ENCODE measurements around the gene SLIT1. TPM values are rescaled to one million over a fixed set of nuclear protein-coding genes. Genes with fewer than 3 reads are reported as not detected.

The SLIT1 gene
- total RNA-seq, 1 experiment from 2014 or later, result not detected

DNA sequence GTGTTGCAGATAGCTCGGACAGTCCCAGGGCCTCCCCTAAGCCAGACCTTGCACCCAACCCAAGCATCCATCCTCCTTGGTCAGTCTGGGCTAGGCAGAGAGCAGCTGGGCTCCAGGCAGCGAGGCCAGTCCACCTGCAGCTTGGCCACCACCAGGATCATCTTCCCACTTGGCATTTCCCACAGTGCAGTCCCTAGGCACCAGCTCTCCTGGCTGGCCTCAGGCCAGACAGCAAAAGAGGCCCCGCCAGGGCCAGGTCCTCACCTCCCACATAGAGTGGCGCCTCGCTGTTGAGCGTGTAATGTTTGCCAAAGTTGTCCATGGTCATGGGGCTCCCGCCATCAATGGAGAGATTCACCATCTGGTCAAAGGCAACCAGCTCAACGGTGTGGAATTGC lies 182.0 kb downstream of the SLIT1 start:
- Mint-ChIP-seq H3K4me1 (ENCODE audit: insufficient read depth, unreplicated experiment) (no peaks in the 10 kb centered on the region), H3K4me3 (ENCODE audit: unreplicated experiment) (no peak overlapping the region), H3K36me3 (ENCODE audit: insufficient read depth, unreplicated experiment) (no peaks in the 10 kb centered on the region), H3K27me3 (ENCODE audit: insufficient read depth, unreplicated experiment) (no peaks in the 10 kb centered on the region), H3K27ac (ENCODE audit: low read depth, unreplicated experiment) (no peak overlapping the region), H3K9me3 (ENCODE audit: unreplicated experiment) (no peaks in the 10 kb centered on the region)
- POLR2A ChIA-PET, result interaction anchor here (0.6 kb wide), 2 partner anchors 184 to 1040 kb away, joined by 3 to 4 read pairs; no protein-coding TSS in a partner anchor
- CTCF ChIA-PET, result interaction anchor here (0.5 to 1.3 kb wide), 7 partner anchors 12 to 605 kb away, joined by 3 to 6 read pairs (median 3); no protein-coding TSS in a partner anchor
- TF ChIP-seq CTCF (IDR thresholded peaks at IDR 0.05; ENCODE audit: unreplicated experiment), result no peak
- BruUV-seq (replicated peaks), result no TSS peak
- DNase-seq (ENCODE audit: unreplicated experiment), result no peak
- intact Hi-C loops (cut with micrococcal nuclease), result no loop called here

DNA sequence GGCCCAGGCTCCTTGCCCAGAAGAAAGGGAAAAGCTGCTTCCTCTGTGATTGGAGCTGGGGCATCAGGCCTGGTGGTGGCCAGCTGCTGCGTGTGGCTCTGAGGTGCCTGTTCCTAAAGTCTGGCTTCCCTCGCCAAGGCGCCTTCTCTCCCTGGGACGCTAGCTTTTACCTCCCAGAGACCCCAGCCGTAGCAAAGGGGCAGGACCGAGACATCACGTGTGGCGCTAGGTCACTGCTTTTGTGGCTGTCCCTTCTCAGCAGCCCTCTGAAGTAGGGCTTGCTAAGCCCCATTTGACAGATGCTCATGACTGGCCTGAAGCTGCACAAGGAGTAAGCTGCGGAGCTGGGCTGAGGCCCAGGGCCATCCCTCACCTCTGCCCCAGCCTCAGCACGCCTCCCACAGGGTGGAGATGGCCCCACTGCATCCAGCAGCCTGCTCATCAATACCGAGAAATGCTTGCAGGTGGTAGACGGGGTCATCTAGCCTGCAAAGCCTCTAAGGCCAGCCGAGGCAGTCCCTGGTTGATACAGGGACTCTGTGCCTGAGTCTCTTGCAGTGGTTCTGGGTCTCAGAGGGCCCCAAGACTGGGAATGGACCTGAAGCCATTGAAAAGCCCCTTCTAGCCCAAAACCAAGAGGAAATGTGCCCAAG lies 182.5 kb downstream of the SLIT1 start:
- ChIA-PET POLR2A (interaction anchor here (0.6 kb wide), 1 partner anchor 1040 kb away, joined by 3 read pairs; no protein-coding TSS in a partner anchor), CTCF (interaction anchor here (1.1 to 1.3 kb wide), 4 partner anchors 13 to 70 kb away, joined by 3 to 6 read pairs (median 4); no protein-coding TSS in a partner anchor)
- no peaks in the 10 kb centered on the region for H3K4me1 Mint-ChIP-seq (ENCODE audit: insufficient read depth, unreplicated experiment)
- TF ChIP-seq CTCF (IDR thresholded peaks at IDR 0.05; ENCODE audit: unreplicated experiment), result no peak
- H3K4me3 Mint-ChIP-seq (ENCODE audit: unreplicated experiment), result no peak overlapping the region
- intact Hi-C loops (cut with micrococcal nuclease), result no loop called here
- no TSS peak for BruUV-seq (replicated peaks)
- H3K9me3 Mint-ChIP-seq (ENCODE audit: unreplicated experiment), result no peaks in the 10 kb centered on the region
- no peak for DNase-seq (ENCODE audit: unreplicated experiment)
- no peak overlapping the region for H3K27ac Mint-ChIP-seq (ENCODE audit: low read depth, unreplicated experiment)
- no peaks in the 10 kb centered on the region for H3K27me3 Mint-ChIP-seq (ENCODE audit: insufficient read depth, unreplicated experiment)
- no peaks in the 10 kb centered on the region for H3K36me3 Mint-ChIP-seq (ENCODE audit: insufficient read depth, unreplicated experiment)

GRCh38 chr10:97002670-97003069 lies 183.1 kb downstream of the SLIT1 start:
- ChIA-PET CTCF (interaction anchor here (0.8 to 1.3 kb wide), 3 partner anchors 14 to 33 kb away, joined by 3 to 5 read pairs (median 3); no protein-coding TSS in a partner anchor), POLR2A (no interaction called here)
- BruUV-seq (replicated peaks), result no TSS peak
- Mint-ChIP-seq H3K36me3 (ENCODE audit: insufficient read depth, unreplicated experiment) (no peaks in the 10 kb centered on the region), H3K4me1 (ENCODE audit: insufficient read depth, unreplicated experiment) (no peaks in the 10 kb centered on the region), H3K9me3 (ENCODE audit: unreplicated experiment) (no peaks in the 10 kb centered on the region), H3K27ac (ENCODE audit: low read depth, unreplicated experiment) (no peak overlapping the region), H3K27me3 (ENCODE audit: insufficient read depth, unreplicated experiment) (no peaks in the 10 kb centered on the region), H3K4me3 (ENCODE audit: unreplicated experiment) (no peak overlapping the region)
- TF ChIP-seq CTCF (IDR thresholded peaks at IDR 0.05; ENCODE audit: unreplicated experiment), result no peak
- intact Hi-C loops (cut with micrococcal nuclease), result no loop called here
- DNase-seq (ENCODE audit: unreplicated experiment), result no peak

GRCh38 chr10:97001183-97001991 lies 184.4 kb downstream of the SLIT1 start:
- Mint-ChIP-seq H3K4me3 (ENCODE audit: unreplicated experiment) (no peak overlapping the region), H3K27me3 (ENCODE audit: insufficient read depth, unreplicated experiment) (no peaks in the 10 kb centered on the region), H3K27ac (ENCODE audit: low read depth, unreplicated experiment) (no peak overlapping the region), H3K36me3 (ENCODE audit: insufficient read depth, unreplicated experiment) (no peaks in the 10 kb centered on the region), H3K9me3 (ENCODE audit: unreplicated experiment) (no peaks in the 10 kb centered on the region), H3K4me1 (ENCODE audit: insufficient read depth, unreplicated experiment) (no peaks in the 10 kb centered on the region)
- no peak for DNase-seq (ENCODE audit: unreplicated experiment)
- intact Hi-C loops (cut with micrococcal nuclease), result no loop called here
- no peak for TF ChIP-seq CTCF (IDR thresholded peaks at IDR 0.05; ENCODE audit: unreplicated experiment)
- ChIA-PET CTCF (interaction anchor here (0.8 kb wide), 1 partner anchor 24 kb away, joined by 3 read pairs; no protein-coding TSS in a partner anchor), POLR2A (no interaction called here)
- no TSS peak for BruUV-seq (replicated peaks)

Data from MCF 10A (cell line).